Type B pancreatic cell (in vitro differentiated cells): ENCODE measurements around the gene MAP3K8. TPM values are rescaled to one million over a fixed set of nuclear protein-coding genes. Genes with fewer than 3 reads are reported as not detected.

Source experiments
- DNase-seq: peaks from one replicate; pipeline ENCODE4 v3.0.0; 2021; ENCODE audit warnings: mixed read lengths; ENCODE audit not compliant: unreplicated experiment; ENCODE audit errors: extremely low spot score
- H3K27ac Mint-ChIP-seq: 2 replicates; pipeline ENCODE4 v1.8.0; 2021; ENCODE audit warnings: mild to moderate bottlenecking, mixed read lengths
- H3K27me3 Mint-ChIP-seq: 2 replicates; pipeline ENCODE4 v1.8.0; 2021; ENCODE audit warnings: mixed read lengths
- H3K36me3 Mint-ChIP-seq: 2 replicates; pipeline ENCODE4 v1.8.0; 2021; ENCODE audit warnings: mixed read lengths
- H3K4me1 Mint-ChIP-seq: one replicate; pipeline ENCODE4 v1.8.0; 2021; ENCODE audit warnings: mixed read lengths; ENCODE audit not compliant: unreplicated experiment
- H3K4me3 Mint-ChIP-seq: 2 replicates; pipeline ENCODE4 v1.8.0; 2021; ENCODE audit warnings: mild to moderate bottlenecking, mixed read lengths
- H3K9me3 Mint-ChIP-seq: 2 replicates; pipeline ENCODE4 v1.8.0; 2021; ENCODE audit warnings: mixed read lengths
- total RNA-seq: library from RNA; stranded (reverse); gene quantifications from 2 replicates; pipeline ENCODE4 v1.2.1, GENCODE V29; 2021; ENCODE audit warnings: low replicate concordance
- TF ChIP-seq, protein P1 (sequence below): fragments of 200-600 bp; sonication (generic); conservative IDR thresholded peaks from 2 replicates; pipeline ENCODE4 v1.5.0; 2021; ENCODE audit warnings: antibody characterized with exemption, mild to moderate bottlenecking

Gene MAP3K8
- total RNA-seq, 1 donor from 2014 or later = 22.6 TPM

DNA sequence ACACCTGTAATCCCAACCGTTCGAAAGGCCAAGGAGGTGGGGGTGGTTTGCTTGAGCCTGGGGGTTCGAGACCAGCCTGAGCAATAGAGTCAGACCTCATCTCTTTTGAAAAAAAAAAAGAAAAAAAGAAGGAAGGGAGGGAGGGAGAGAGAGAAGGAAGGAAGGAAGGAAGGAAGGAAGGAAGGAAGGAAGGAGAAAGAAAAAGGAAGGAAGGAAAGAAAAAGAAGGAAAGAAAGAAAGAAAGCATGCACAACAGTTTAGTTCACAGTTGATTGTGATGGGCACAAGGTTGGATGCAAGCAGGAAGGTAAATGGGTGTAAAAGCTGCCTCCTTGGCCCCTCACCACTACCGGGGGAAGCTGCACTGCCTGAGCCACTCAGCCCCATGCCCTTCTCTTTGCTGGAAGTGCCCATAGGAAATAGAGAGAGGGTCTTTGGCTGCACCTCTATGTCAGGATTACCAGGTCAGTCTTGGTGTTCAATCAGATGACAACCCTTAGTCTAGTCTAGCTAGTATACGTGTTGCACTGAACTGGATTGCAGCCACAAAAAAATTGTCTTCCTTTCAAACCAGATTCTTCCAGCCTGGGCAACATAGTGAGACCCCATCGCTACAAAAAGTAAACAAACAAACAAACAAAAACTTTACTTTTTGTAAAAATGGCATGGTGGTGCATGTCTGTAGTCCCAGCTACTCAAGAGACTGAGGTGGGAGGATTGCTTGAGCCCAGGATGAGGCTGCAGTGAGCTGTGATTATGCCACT is 20.0 kb downstream of the MAP3K8 start:
- Mint-ChIP-seq H3K4me3 (no peak overlapping the region), H3K36me3 (peaks cover 17% of the 10 kb centered on the region), H3K27ac (no peak overlapping the region), H3K4me1 (peaks cover 11% of the 10 kb centered on the region), H3K9me3 (no peaks in the 10 kb centered on the region), H3K27me3 (no peaks in the 10 kb centered on the region)
- no peak for DNase-seq
- TF ChIP-seq, protein P1, sequence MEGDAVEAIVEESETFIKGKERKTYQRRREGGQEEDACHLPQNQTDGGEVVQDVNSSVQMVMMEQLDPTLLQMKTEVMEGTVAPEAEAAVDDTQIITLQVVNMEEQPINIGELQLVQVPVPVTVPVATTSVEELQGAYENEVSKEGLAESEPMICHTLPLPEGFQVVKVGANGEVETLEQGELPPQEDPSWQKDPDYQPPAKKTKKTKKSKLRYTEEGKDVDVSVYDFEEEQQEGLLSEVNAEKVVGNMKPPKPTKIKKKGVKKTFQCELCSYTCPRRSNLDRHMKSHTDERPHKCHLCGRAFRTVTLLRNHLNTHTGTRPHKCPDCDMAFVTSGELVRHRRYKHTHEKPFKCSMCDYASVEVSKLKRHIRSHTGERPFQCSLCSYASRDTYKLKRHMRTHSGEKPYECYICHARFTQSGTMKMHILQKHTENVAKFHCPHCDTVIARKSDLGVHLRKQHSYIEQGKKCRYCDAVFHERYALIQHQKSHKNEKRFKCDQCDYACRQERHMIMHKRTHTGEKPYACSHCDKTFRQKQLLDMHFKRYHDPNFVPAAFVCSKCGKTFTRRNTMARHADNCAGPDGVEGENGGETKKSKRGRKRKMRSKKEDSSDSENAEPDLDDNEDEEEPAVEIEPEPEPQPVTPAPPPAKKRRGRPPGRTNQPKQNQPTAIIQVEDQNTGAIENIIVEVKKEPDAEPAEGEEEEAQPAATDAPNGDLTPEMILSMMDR = no peak

DNA sequence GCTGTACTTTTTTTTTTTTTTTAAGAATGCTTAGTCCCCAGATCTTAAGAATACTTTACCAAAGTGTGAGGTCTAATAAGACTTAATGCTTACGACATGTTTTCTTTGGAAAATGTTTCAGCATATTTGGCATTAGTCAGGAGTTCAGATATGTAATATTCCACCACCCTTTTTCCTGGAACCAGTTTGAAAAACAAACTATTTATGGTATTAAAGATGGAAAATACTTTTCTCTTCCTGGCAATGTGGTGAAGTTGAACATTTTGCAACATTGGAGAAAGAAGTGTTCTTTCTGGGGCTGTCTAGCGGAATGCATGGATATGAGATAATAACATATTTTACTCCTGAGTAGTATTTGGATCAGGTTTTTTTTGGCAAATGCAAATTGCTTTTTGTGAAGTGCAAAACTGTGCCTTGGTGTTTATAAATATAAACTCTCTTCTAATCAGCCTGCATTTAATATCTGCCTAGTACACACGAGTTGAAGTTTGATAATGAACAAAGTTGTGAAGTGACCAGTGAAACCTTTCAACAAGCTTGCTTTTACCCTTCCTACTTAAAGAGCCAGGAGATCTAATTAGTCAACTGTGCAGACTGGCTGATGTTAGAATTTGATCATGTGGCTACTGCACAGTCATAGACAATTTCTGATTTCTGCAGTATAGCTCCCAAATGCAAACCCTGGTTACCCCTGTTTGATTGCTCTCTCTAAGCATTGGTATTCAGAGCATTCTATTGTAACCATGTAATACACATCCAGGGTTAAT is 20.9 kb downstream of the MAP3K8 start:
- H3K27ac Mint-ChIP-seq = no peak overlapping the region
- peaks cover 11% of the 10 kb centered on the region for H3K4me1 Mint-ChIP-seq
- H3K4me3 Mint-ChIP-seq = no peak overlapping the region
- no peaks in the 10 kb centered on the region for H3K27me3 Mint-ChIP-seq
- DNase-seq = no peak
- no peaks in the 10 kb centered on the region for H3K9me3 Mint-ChIP-seq
- peaks cover 12% of the 10 kb centered on the region for H3K36me3 Mint-ChIP-seq
- TF ChIP-seq, protein P1 = no peak

DNA sequence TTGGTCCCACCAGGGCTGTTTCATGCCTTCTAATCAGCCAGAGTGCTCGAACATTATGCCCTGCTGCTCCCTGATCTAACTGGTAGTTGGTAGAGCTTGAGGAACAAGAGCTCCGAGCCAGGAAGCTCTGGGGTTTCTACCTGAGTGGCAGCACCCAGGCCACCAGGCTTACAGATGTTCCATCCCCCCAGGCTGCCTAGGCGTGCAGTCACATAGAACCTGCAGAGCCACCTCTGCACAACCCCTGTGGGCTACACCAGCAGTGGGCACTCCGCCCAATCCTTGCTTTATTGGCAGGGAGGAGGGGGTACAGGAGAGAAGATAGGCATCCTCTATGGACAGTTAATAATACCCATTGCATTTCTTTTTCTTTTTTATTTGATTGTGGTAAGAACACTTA is 21.8 kb downstream of the MAP3K8 start:
- H3K27me3 Mint-ChIP-seq = no peaks in the 10 kb centered on the region
- no peaks in the 10 kb centered on the region for H3K9me3 Mint-ChIP-seq
- peak overlapping the region; percentile 49 for H3K27ac Mint-ChIP-seq
- peaks cover 13% of the 10 kb centered on the region for H3K36me3 Mint-ChIP-seq
- TF ChIP-seq, protein P1 = no peak
- H3K4me1 Mint-ChIP-seq = peaks cover 19% of the 10 kb centered on the region
- DNase-seq = no peak
- no peak overlapping the region for H3K4me3 Mint-ChIP-seq

DNA sequence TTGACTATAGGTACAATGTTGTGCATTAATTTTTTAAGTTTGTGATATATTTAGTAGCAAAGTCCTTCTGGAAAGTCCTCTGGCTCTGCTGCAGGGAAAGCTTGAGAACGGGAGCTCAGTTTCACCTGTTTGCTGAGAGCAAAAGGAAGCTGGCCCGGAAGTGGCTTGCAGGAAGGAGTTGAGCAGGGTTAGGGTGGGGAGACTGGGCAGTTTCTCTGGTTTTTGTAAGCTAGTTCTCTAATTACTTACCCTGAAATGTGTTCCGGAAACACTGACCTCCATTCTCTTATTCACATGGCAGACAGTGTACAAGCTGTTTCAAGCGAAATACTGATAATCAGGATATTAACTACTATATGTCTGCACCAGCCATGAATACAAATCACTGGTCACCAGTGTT is 22.3 kb downstream of the MAP3K8 start:
- Mint-ChIP-seq H3K4me3 (no peak overlapping the region), H3K27me3 (no peaks in the 10 kb centered on the region), H3K36me3 (peaks cover 14% of the 10 kb centered on the region), H3K9me3 (no peaks in the 10 kb centered on the region), H3K4me1 (peaks cover 20% of the 10 kb centered on the region), H3K27ac (peak overlapping the region; percentile 49)
- DNase-seq = no peak
- TF ChIP-seq, protein P1 = no peak

DNA sequence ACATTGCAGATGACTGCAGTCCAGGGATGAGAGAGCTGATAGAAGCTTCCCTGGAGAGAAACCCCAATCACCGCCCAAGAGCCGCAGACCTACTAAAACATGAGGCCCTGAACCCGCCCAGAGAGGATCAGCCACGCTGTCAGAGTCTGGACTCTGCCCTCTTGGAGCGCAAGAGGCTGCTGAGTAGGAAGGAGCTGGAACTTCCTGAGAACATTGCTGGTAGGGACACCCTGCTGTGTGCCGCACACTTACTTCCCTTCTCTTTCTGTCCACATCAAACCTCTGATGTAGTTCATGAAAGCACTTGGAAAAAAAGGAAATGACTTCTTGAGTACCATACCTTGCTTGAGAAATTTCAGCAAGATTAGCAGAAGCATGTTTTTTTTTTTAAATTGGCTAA is 25.3 kb downstream of the MAP3K8 start:
- Mint-ChIP-seq H3K27me3 (no peaks in the 10 kb centered on the region), H3K4me3 (no peak overlapping the region), H3K27ac (no peak overlapping the region), H3K36me3 (peaks cover 21% of the 10 kb centered on the region), H3K9me3 (no peaks in the 10 kb centered on the region), H3K4me1 (peaks cover 20% of the 10 kb centered on the region)
- no peak for DNase-seq
- TF ChIP-seq, protein P1 = no peak
